ENCODE results near the gene CT45A10. TPM values are rescaled to one million over a fixed set of nuclear protein-coding genes. Genes with fewer than 3 reads are reported as not detected.
"Not testable (repeated sequence)": the region's sequence is repeated elsewhere in the genome, so short reads cannot be mapped to it uniquely, and the experiment has no call there.

The CT45A10 gene
- total RNA-seq, 2 donors from 2014 or later, result not detected

DNA sequence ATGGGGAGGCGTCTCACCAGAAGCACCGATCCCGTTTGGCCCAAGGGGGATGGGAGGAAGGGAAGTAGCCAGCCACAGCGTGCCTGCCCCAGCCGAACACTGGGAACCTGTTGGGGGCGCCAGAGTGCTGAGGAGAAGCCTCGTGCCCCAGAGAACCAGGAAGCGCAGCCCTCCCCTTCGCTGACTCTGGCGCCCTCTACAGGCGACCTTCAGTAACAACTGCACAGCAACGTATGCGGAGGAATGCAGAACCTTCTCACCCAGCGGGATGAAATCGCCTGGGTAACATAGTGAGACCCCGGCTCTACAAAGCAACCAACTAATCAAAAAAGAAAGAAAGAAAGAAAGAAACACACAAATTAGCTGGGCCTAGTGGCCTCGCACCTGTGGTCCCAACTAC is 56.1 kb downstream of the CT45A10 start, which contains the start of gene CT45A7:
CT45A7 (minus strand) TSS at position 101 of the 400 bp plus-strand sequence. CDS start 3,747 bp downstream, outside the sequence.
- not testable (repeated sequence) for H3K36me3 Mint-ChIP-seq; H3K27me3 Mint-ChIP-seq; DNase-seq (ENCODE audit: low spot score); H3K27ac Mint-ChIP-seq; H3K4me3 Mint-ChIP-seq; H3K4me1 Mint-ChIP-seq (ENCODE audit: low read depth in 2 of 2); ATAC-seq; H3K9me3 Mint-ChIP-seq

Other genes with a start within 250 kb of the CT45A10 start
- not detected for gene CT45A1, start 179.8 kb downstream of the CT45A10 start, total RNA-seq
- not detected for gene CT45A3, start 125.3 kb downstream of the CT45A10 start, total RNA-seq
- gene CT45A5, start 107.9 kb downstream of the CT45A10 start, total RNA-seq, result not detected
- not detected for gene CT45A6, start 90.7 kb downstream of the CT45A10 start, total RNA-seq
- not detected for gene CT45A2, start 73.4 kb downstream of the CT45A10 start, total RNA-seq
- gene CT45A7, start 56.2 kb downstream of the CT45A10 start, total RNA-seq, result not detected
- gene CT45A8, start 38.9 kb downstream of the CT45A10 start, total RNA-seq, result not detected
- not detected for gene CT45A9, start 21.6 kb downstream of the CT45A10 start, total RNA-seq
- gene SAGE1, start 272 bp upstream of the CT45A10 start, total RNA-seq, result not detected
- gene MMGT1, start 80.5 kb upstream of the CT45A10 start, total RNA-seq, result 10 to 100 TPM; 16.1 to 22.2 TPM
- 10 to 100 TPM; 16.6 to 18.6 TPM for gene SLC9A6, start 92.0 kb upstream of the CT45A10 start, total RNA-seq

All from natural killer cell treated with Interleukin-12 subunit alpha and Interleukin-12 subunit beta and Interleukin-15 and Interleukin-18, amount 100 ng/mL, for 72 hours (primary cell).